Cerebellar nuclear complex (tissue), 1 donor: ENCODE results near the gene CCDC183.
"Not testable (repeated sequence)": the region's sequence is repeated elsewhere in the genome, so short reads cannot be mapped to it uniquely, and the experiment has no call there.

Source experiments
- DNase-seq, 2 experiments: peaks; one replicate each; lab custom pipeline; 2025; lab: John Stamatoyannopoulos, UW

Gene CCDC183

DNA sequence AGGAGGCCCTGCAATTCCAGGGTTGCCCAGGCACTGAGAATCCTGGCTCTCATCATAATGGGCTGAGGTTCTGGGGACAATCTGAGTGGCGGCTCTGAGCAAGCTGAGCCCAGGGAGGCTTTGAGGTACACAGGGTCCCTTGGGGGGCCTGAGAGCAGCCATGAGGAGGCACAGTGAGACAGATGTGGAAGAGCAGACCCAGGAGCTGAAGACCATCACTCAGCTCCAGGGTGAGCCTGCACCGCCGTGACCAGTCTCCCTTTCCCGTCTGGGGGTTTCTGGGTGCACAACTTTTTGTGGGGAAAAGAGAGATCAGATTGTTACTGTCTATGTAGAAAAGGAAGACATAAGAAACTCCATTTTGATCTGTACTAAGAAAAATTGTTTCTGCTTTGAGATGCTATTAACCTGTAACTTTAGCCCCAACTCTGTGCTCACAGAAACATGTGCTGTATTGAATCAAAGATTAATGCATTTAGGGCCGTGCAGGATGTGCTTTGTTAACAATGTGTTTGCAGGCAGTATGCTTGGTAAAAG, at the start of gene CCDC183:
TSS of gene CCDC183 (plus strand) at position 101 of the 537 bp plus-strand sequence. CDS start at position 161, 60 bp downstream.
- no peak for DNase-seq

DNA sequence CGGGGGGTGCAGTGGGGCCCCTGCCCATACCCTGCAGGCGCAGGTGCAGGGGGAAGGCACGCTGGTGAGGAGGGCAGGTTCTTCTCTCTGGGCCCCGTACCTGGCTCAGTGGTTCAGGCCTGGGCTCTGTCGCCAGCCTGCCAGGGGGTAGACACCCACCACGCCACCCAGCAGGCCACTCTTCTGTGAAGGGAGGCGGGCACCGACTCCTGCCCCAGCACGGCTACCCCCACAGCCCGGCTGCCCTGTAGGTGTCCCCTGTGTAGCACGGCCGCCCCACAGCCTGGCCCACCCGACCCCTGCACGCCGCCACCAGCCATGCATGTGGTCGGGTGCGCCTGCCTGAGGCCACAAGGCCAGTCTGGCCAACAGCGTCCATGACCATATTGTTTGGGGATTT, 49.5 kb upstream of the CCDC183 start:
- no peak for DNase-seq

DNA sequence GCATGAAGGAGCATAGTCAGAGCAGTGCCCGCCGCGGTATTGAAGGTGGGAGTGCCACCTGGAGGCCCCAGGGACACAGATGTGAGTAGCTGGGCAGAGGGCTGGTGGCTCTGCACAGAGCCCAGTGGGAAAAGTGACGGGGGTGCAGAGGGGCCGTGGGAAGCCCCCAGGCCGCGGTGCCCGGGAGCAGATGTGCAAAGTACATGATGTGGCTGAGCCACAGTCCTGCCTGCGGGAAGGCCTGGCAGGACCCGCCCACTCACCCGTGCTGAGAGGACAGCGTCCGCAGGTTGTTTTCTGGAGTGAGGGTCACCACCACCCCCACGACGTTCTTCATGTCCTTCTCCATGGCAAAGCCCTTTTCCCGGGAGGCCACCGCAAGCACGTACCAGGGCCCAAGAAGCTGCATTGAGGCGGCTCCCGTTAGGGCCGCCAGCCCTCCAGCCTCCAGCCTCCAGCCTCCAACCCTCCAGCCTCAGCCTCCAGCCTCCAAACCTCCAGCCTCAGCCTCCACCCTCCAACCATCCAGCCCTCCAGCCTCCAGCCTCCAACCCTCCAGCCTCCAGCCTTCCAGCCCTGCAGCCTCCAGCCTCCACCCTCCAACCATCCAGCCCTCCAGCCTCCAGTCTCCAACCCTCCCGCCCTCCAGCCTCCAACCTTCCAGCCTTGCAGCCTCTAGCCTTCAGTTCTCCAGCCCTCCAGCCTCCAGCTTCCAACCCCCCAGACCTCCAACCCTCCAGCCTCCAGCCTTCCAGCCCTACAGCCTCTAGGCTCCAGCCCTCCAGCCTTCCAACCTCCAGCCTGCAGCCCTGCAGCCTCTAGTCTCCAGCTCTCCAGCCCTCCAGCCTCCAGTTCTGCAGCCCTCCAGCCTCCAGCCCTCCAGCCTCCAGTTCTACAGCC, 48.7 kb upstream of the CCDC183 start:
- no peak for DNase-seq

DNA sequence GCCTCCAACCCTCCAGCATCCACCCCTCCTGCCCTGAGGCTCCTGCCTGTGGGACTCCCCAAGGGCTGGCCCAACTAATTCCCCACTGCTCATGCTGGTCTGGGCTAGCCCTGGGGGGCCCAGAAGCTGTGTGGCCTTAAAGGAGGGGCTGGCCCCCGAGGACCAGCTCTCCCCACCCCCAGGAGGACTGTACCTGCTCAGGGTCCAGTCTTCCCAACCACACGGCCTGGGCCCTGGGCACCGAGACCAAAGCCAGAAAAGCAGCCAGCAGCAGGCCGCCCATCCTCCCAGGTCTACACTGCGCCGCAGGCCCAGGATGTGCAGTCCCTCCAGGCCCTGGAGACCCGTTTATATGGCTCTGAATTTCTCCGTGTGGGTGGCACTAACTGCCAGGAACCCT, 47.9 kb upstream of the CCDC183 start, which contains the start of gene LCN6:
TSS of gene LCN6 (minus strand) at position 325 of the 400 bp plus-strand sequence. CDS start at position 283, 42 bp downstream.
- DNase-seq: no peak

DNA sequence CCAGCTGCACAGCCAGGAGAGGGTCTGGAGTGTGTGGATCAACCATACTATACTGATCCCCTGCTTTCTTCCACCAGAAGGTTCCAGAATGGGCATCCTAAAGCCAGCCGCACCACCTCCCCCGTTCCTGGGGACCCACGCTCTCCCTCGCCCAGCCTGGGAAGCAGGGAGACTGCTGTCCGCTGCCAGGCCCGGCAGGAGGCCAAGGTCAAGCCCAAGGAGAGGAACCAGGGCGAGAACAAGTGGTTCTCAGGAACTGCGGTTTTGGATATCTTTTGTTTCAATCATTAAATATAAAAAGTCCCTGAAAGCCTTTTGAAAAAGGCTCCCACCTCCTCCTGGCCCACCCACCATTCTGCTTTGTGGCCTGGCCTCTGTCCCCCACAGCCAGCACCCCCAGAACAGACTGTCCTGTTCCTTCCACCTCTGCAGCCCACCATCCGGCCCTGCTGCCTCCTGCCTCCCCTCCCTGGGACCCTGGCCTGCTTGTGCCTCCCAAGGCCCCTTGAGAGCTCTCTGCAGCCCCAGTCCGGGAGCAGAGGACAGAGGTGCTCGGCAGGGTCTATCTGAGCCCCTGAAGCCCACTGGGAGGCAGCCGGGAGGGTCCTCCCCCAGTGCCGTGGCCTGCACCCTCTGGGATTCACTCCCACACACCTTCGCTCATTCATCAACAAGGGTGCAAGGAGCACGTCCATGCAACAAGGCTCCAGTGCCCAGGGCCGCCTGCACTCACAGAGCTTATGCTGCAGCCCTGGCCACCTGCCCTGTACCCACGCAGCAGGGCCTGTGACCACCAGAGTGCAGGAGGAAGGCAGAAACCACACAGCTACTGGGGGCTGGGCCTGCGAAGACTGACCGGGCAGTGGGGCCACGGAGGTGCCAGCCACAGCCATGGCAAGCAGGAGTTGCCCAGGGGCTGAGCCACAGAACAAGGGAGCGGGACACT, 47.2 kb upstream of the CCDC183 start:
- DNase-seq: no peak

DNA sequence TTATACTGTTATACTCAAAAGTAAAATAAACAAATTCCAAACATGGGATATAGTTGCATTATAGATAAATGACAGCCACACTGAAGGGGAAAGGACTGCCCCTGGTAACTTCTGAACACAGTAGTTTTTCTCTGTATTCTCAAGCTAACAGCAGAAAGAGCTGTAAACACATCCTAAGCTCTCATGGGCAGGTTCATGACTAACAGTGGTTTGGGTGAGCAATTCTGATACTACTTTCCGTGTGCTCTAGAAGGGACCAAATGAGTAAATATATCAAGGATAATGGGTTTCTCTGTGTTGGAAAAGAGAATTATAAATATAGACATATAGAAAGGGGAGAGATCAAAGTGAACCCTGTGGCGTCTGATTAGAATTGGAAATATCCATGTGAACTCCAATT, 45.6 kb upstream of the CCDC183 start:
- DNase-seq: no peak

DNA sequence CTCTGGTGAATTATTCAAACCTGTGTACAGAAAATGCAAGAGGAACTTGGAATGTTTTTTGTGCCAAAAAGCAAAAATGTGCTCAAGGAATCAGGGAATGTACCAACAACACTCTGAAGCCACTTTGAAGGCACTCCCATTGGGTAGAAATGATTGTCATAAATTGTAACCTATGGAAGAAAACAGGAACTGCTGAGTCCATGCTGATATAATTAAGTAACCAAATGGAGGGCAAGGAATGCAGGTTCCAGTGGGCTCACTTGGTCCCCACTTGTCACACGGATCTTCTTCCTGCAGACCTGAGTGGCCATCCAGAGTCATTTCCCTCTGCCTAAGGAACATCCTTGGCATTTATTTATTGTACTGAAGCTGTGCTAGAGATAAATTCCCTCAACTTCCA, 44.9 kb upstream of the CCDC183 start:
- no peak for DNase-seq

DNA sequence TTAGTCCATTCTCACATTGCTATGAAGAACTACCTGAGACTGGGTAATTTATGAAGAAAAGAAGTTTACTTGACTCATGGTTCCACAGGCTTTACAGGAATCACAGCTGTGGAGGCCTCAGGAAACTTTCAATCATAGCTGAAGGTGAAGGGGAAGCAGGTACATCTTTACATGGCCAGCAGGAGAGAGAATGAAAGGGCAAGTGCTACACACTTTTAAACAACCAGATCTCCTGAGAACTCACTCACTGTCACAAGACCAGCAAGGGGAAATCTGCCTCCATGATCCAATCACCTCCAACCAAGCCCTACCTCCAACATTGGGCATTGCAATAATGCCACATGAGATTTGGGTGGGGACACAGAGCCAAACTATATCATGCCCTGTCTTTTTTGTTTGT, 44.3 kb upstream of the CCDC183 start:
- DNase-seq: no peak

DNA sequence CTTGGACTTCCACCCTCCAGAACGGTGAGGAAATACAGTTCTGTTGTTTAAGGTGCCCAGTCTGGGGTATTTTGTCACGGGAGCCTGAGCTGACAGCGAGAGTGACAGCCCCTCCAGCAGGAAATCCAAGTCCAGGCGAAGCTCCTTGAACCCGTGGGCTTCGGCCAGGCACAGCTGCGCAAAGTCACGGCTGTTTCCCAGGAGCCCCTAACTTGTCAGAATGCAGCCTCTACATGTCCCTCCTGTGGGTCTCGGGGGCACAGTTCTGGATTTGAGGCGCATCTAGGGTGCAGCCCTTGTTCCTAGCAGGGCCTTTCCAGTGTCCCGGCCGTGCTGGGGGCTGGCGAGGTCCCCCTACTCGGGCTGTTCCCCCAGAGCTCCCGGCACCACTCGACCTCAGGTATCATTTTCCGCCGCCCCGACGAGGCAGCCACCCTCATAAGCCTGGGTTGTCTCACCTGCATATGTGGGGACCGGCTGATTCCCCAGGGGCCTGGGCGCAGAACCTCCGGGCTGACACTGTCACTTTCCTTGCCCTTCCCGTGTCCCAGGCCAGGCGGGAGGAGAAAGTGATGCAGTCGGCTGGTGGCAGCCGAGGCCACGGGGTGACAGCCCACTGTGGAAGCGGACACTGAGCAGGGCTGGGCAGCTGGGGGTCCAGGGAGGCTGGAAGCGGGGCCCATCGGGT, 42.6 kb upstream of the CCDC183 start:
- DNase-seq: no peak

DNA sequence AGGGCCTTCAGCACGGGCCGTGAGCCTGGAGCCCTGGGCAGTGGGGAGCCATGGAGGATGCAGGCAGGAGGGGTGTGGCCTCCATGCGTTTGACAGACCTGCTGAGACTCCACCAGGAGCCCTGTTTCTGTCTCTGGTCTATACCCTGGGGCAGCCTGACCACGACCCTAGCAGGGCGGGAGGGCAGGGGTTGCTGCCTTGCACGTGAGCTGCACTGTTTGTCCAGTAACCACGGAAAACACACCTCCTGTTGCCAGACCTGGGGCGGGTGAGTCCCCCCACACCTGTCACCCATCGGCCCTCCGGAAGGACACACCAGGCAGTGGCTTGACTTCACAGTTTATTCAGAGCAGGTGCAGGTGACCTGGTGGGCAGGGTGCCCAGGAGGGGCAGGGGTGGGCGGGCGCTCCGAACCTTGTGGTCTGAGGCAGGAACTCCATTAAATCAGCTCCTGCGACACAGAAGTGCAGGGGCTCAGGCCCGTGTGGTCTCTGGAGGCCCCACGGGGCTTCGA, 42.0 kb upstream of the CCDC183 start:
- no peak for DNase-seq

DNA sequence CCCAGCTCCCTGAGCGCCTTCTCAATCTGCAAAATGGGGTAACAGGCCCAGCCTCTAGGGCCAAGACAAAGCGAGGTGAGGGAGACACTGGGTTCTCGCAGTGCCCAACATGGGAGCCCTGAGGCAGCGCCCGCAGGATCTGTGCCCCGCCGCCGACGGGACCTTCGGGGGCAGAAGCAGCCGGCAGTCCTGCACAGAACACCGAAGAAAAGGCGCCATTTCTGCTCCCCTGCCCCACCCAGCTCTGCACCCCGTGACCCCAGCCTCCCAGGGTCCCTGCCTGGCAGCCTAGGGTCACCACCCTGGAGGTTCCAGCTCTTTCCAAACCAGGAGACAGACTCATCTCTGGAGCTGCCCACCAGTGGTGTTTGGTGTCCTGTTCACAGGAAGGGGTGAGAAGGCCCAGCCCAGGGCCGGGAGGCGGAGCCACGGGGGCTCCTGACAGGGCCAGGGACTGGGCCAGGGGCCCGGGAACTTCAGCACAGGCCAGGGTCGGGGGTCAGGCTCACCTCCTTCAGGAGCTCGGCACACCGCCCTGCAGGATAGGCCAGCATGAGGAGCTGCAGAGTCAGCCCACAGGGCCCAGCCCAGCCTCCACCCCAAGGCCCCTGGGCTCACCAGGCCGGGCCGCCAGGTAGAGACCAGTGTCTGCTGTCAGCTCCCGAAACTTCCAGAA, 41.4 kb upstream of the CCDC183 start:
- DNase-seq: no peak

DNA sequence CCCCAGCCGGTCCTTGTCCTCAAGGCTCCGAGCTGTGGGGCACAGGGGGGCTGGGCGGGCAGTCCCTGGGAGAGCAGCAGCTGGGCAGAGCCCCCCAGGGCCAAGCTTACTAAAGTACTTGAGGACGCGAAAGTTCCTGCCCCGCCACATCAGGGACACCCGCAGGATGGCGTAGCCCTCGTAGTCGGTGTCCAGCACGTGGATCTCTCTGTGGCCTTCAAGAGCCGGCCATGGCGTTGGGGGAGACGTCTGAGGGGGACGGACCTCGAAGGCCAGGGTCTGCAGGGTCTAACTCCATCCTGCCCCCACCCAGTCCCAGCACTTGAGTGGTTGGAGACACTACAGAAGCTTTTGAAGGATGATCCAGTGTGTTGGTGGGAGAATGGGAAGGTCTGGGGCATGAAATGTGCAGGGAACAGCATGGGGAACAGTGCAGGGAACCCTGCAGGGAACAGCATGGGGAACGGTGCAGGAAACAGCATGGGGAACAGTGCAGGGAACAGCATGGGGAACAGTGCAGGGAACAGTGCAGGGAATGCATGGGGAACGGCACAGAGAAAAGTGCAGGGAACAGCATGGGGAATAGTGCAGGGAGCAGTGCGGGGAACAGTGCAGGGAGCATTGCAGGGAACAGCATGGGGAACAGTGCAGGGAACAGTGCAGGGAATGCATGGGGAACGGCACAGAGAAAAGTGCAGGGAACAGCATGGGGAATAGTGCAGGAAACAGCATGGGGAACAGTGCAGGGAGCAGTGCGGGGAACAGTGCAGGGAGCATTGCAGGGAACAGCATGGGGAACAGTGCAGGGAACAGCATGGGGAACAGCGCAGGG, 40.6 kb upstream of the CCDC183 start:
- DNase-seq: not testable (repeated sequence)

DNA sequence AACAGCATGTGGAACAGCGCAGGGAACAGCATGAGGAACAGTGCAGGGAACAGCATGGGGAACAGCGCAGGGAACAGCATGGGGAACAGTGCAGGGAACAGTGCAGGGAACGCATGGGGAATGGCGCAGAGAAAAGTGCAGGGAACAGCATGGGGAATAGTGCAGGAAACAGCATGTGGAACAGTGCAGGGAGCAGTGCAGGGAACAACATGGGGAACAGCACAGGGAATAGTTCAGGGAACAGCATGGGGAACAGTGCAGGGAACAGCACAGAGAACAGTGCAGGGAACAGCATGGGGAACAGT, 40.1 kb upstream of the CCDC183 start:
- DNase-seq: no peak

DNA sequence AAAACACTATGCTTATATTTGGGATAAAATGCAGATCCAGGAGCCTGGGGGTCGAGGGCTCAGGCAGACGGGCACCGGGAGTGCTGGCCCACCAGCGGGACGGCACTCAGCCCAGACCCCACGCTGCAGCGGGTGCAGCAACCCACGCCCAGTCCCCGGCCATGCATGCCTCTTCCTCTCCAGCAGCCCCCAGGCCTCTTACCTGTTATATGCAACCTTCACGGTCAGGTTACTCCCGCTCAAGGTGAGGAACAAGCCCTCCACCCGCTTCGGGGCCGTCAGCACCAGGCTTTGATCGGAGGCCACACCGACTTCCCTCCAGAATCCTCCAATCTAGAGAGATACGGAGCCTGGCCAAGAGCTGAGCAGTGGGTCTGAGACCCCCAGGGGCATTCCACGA, 39.3 kb upstream of the CCDC183 start:
- DNase-seq: no peak

DNA sequence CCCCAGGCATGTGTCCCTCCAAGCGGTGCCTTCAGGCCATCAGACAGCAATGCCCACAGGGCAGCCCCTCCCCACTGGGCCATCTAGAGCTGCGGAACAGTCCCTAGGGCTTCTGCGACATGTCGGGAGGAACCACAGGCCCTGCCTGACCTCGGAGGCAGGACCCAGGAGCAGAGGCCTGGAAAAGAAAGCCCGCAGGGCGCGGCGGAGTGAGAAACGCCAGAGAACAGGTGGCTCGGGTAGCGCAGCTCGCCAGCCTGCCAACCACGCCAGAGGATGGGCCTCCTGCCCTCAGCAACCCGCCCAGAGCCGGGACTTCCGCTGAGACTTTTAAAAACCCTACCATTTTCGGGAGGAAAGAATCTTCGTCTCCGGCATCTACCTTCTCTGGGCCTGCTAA, 38.8 kb upstream of the CCDC183 start:
- DNase-seq: peak in 1 of 2 experiments; percentile 19

DNA sequence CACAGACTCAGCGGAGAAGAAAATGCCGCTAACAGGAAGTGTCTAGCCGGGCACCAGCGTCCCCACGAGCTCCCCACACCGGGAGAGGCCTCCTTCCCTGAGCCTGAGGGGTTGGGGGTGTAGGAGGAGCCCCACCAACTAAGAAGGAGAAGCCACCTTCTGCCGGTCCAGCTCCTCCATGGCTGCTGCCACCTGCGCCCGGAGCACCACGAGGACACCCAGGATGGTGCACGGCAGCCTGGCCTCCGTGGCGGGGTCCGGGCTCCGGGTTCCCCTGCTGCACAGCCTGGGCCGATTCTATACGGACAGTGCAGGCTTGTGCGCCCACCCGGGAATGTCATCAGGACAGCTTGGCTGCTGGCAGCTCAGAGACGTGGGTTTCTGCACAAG, 38.4 kb upstream of the CCDC183 start:
- no peak for DNase-seq

DNA sequence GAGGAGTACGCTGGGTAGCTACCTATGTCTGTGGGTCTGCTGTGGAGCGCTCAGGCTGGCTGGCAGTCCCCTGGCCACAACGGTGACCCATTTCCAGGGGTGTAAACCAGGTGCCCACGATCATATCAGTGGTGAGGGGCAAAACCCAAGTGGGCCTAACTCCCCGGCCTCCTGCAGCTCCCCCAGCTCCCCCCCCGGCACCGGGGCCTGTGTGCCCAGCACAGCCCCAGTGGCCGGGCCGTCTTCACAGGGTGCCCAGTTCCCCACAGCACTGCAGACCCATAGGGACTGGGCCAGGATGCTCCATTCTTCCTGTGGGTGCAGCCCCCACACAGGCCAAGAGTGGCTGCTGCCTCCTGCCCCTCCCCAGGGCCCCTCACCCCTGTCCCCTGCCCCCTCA, 37.1 kb upstream of the CCDC183 start:
- no peak for DNase-seq

DNA sequence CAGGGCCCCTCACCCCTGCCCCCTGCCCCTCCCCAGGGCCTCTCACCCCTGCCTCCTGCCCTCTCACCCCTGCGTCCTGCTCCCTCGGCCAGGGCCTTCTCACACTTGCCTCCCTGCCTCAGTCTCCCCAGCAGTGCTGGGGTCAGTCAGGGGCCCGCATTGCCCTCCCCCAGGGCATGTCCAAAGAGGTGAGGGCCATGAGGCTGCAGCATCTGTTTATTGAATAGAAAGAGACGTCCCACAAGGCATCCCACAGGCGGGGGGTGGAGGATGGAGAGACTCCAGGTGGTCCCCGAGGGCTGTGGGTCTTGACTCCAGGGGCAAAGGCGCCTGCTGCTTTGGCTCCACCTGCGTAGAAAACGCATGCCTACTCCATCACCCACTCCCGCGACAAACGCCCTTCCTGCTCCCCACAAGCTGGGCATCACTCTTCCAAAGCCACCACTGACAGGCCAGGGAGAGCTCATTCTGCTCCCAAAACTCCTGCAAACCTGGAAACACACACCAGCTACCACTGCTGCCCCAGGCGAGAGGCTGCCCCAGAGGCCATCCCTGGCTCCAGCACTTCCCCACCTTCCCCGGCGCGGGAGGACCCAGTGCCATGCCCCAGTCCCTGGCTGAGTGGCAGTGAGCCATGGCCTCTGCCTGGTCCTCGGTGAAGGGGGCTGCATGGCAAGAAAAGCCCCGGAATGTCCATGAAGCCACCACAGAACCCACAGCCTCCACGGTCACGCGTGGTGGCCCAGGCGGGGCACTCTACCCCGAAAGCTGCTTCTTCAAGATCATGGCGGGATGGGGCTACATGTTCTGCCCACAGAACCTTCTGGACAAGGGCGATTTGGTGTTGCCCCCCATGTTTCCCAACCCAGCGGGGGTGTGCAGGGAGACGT, 36.5 kb upstream of the CCDC183 start:
- no peak for DNase-seq

DNA sequence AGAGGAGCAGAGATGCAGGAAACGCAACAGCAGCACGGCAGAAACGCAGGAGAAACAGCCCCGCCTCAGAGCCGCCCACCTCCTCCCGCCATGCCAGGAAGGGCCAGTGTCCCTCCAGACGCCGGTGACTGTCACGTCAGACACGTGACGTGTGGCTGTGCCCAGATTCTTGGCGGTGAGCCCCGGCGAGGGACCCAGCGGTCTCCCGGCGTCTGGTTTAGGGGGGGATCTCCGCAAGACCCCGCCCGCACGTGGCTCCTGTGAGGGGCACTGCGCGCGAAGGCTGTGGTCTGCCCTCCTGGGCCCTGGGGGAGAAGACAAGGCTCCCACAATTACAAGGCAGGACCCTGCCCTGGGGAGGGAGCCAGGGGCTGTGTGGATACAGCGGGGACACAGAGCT, 35.7 kb upstream of the CCDC183 start:
- no peak for DNase-seq
